ENCODE data around the gene PTPRR.

Gene PTPRR

GRCh38 chr12:70609203-70609602 lies 311.3 kb downstream of the PTPRR start:
- no peaks in the 10 kb centered on the region for H3K36me3 ChIP-seq (ENCODE audit: insufficient read depth, low read length)
- no peak overlapping the region for H2AFZ ChIP-seq (ENCODE audit: low read length)
- H4K20me1 ChIP-seq (ENCODE audit: insufficient read depth, low read length, poor library complexity, severe bottlenecking), result no peaks in the 10 kb centered on the region
- no peak overlapping the region for H3K4me2 ChIP-seq (ENCODE audit: low read depth, low read length, poor library complexity, severe bottlenecking)
- TF ChIP-seq EZH2phosphoT487 (IDR thresholded peaks at IDR 0.05; ENCODE audit: borderline replicate concordance), result no peak
- TF ChIP-seq CTCF (conservative IDR thresholded peaks at IDR 0.05; ENCODE audit: low read length), result no peak
- no peaks in the 10 kb centered on the region for H3K9me2 ChIP-seq (replicated peaks; ENCODE audit: low read depth, low read length)
- H3K9ac ChIP-seq (ENCODE audit: low read depth, low read length, poor library complexity, severe bottlenecking), result no peak overlapping the region
- H3F3A ChIP-seq (ENCODE audit: low read depth), result no peaks in the 10 kb centered on the region
- no peaks in the 10 kb centered on the region for H3K79me2 ChIP-seq (ENCODE audit: insufficient read depth, low read length)
- H3K9me3 ChIP-seq (ENCODE audit: insufficient read depth, low read depth, low read length), result no peaks in the 10 kb centered on the region
- no peaks in the 10 kb centered on the region for H3K27me3 ChIP-seq (ENCODE audit: insufficient read depth, low read length, poor library complexity, severe bottlenecking)
- no peak overlapping the region for H3K4me3 ChIP-seq (ENCODE audit: low read length, poor library complexity, severe bottlenecking)
- no peaks in the 10 kb centered on the region for H3K4me1 ChIP-seq (ENCODE audit: insufficient read depth, low read length, poor library complexity, severe bottlenecking)

GRCh38 chr12:70608184-70608583 lies 312.4 kb downstream of the PTPRR start:
- no peaks in the 10 kb centered on the region for H3F3A ChIP-seq (ENCODE audit: low read depth)
- H3K36me3 ChIP-seq (ENCODE audit: insufficient read depth, low read length), result no peaks in the 10 kb centered on the region
- H3K79me2 ChIP-seq (ENCODE audit: insufficient read depth, low read length), result no peaks in the 10 kb centered on the region
- no peaks in the 10 kb centered on the region for H3K27me3 ChIP-seq (ENCODE audit: insufficient read depth, low read length, poor library complexity, severe bottlenecking)
- H2AFZ ChIP-seq (ENCODE audit: low read length), result no peak overlapping the region
- H4K20me1 ChIP-seq (ENCODE audit: insufficient read depth, low read length, poor library complexity, severe bottlenecking), result no peaks in the 10 kb centered on the region
- H3K4me1 ChIP-seq (ENCODE audit: insufficient read depth, low read length, poor library complexity, severe bottlenecking), result no peaks in the 10 kb centered on the region
- H3K9me3 ChIP-seq (ENCODE audit: insufficient read depth, low read depth, low read length), result no peaks in the 10 kb centered on the region
- no peak overlapping the region for H3K4me2 ChIP-seq (ENCODE audit: low read depth, low read length, poor library complexity, severe bottlenecking)
- H3K9ac ChIP-seq (ENCODE audit: low read depth, low read length, poor library complexity, severe bottlenecking), result no peak overlapping the region
- H3K4me3 ChIP-seq (ENCODE audit: low read length, poor library complexity, severe bottlenecking), result no peak overlapping the region
- H3K9me2 ChIP-seq (replicated peaks; ENCODE audit: low read depth, low read length), result no peaks in the 10 kb centered on the region
- no peak for TF ChIP-seq EZH2phosphoT487 (IDR thresholded peaks at IDR 0.05; ENCODE audit: borderline replicate concordance)
- TF ChIP-seq CTCF (conservative IDR thresholded peaks at IDR 0.05; ENCODE audit: low read length), result no peak

GRCh38 chr12:70607107-70607506 lies 313.4 kb downstream of the PTPRR start:
- no peaks in the 10 kb centered on the region for H3F3A ChIP-seq (ENCODE audit: low read depth)
- TF ChIP-seq EZH2phosphoT487 (IDR thresholded peaks at IDR 0.05; ENCODE audit: borderline replicate concordance), result no peak
- no peak for TF ChIP-seq CTCF (conservative IDR thresholded peaks at IDR 0.05; ENCODE audit: low read length)
- H3K4me2 ChIP-seq (ENCODE audit: low read depth, low read length, poor library complexity, severe bottlenecking), result no peak overlapping the region
- H3K36me3 ChIP-seq (ENCODE audit: insufficient read depth, low read length), result no peaks in the 10 kb centered on the region
- no peaks in the 10 kb centered on the region for H3K9me3 ChIP-seq (ENCODE audit: insufficient read depth, low read depth, low read length)
- no peaks in the 10 kb centered on the region for H3K79me2 ChIP-seq (ENCODE audit: insufficient read depth, low read length)
- no peak overlapping the region for H3K9ac ChIP-seq (ENCODE audit: low read depth, low read length, poor library complexity, severe bottlenecking)
- no peaks in the 10 kb centered on the region for H3K4me1 ChIP-seq (ENCODE audit: insufficient read depth, low read length, poor library complexity, severe bottlenecking)
- H3K9me2 ChIP-seq (replicated peaks; ENCODE audit: low read depth, low read length), result no peaks in the 10 kb centered on the region
- no peak overlapping the region for H3K4me3 ChIP-seq (ENCODE audit: low read length, poor library complexity, severe bottlenecking)
- no peaks in the 10 kb centered on the region for H4K20me1 ChIP-seq (ENCODE audit: insufficient read depth, low read length, poor library complexity, severe bottlenecking)
- no peaks in the 10 kb centered on the region for H3K27me3 ChIP-seq (ENCODE audit: insufficient read depth, low read length, poor library complexity, severe bottlenecking)
- H2AFZ ChIP-seq (ENCODE audit: low read length), result no peak overlapping the region

Measured in Loucy (cell line).